H1 (cell line): ENCODE measurements around the gene SIGLEC11. TPM values are rescaled to one million over a fixed set of nuclear protein-coding genes. Genes with fewer than 3 reads are reported as not detected.

Source experiments
- CTCF ChIA-PET: fragments of 300-600 bp; sonication (Branson Sonifier 250); formaldehyde crosslinking; loops from one replicate; lab custom pipeline; 2021; ENCODE audit not compliant: partially characterized antibody; lab: Charles Lee
- POLR2A ChIA-PET: fragments of 300-600 bp; sonication (Branson Sonifier 250); formaldehyde crosslinking; loops from one replicate; lab custom pipeline; 2021; ENCODE audit warnings: inconsistent platforms; ENCODE audit not compliant: partially characterized antibody; lab: Charles Lee
- DNase-seq, 2 experiments: peaks; one replicate each; pipeline versions ENCODE4 v3.0.0 to v3.0.0-alpha.2; 2010 to 2022; ENCODE audit warnings: low spot score in 2 of 2, low read depth in 1 of 2, mixed read lengths in 1 of 2
- FAIRE-seq: peaks from 2 replicates; lab custom pipeline; 2011; peaks lifted over from hg19 to GRCh38; lab: Jason Lieb, UNC
- H2AFZ ChIP-seq: 2 replicates; pipeline ENCODE4 v1.8.1; 2012; ENCODE audit warnings: low read length, inconsistent platforms
- H2AK5ac ChIP-seq: 2 replicates; pipeline ENCODE4 v1.6.1; 2013; ENCODE audit warnings: low read depth, low read length
- H2BK120ac ChIP-seq: replicated peaks from 2 replicates; pipeline ENCODE3; 2013; ENCODE audit warnings: low read depth, low read length, inconsistent platforms
- H2BK12ac ChIP-seq: 2 replicates; pipeline ENCODE4 v1.6.1; 2013; ENCODE audit warnings: low read depth, low read length
- H2BK15ac ChIP-seq: 2 replicates; pipeline ENCODE4 v1.6.1; 2013; ENCODE audit warnings: low read length
- H2BK20ac ChIP-seq: 2 replicates; pipeline ENCODE4 v1.6.1; 2013; ENCODE audit warnings: low read length
- H2BK5ac ChIP-seq: 2 replicates; pipeline ENCODE4 v1.6.1; 2013; ENCODE audit warnings: low read depth, low read length
- H3K14ac ChIP-seq: 2 replicates; pipeline ENCODE4 v1.6.1; 2013; ENCODE audit warnings: inconsistent platforms; ENCODE audit not compliant: insufficient read length
- H3K18ac ChIP-seq: 2 replicates; pipeline ENCODE4 v1.6.1; 2013; ENCODE audit warnings: low read length; ENCODE audit errors: extremely low read depth
- H3K23ac ChIP-seq: 2 replicates; pipeline ENCODE4 v1.6.1; 2013; ENCODE audit warnings: inconsistent platforms; ENCODE audit not compliant: insufficient read length
- H3K23me2 ChIP-seq: 2 replicates; pipeline ENCODE4 v1.6.1; 2013; ENCODE audit warnings: low read depth, low read length
- H3K27ac ChIP-seq: 2 replicates; pipeline ENCODE4 v1.6.1; 2011; ENCODE audit warnings: low read depth, low read length, inconsistent platforms
- H3K27me3 ChIP-seq, 4 experiments: replicated peaks in 1 of 4; 1 replicate in 1 of 4; 2 replicates in 3 of 4; pipeline versions ENCODE4 v1.6.1 to v1.8.1; 2011 to 2013; ENCODE audit warnings: low read length in 3 of 4, mild to moderate bottlenecking in 3 of 4, inconsistent platforms in 2 of 4, mixed read lengths in 2 of 4, moderate library complexity in 1 of 4; ENCODE audit not compliant: control insufficient read depth in 3 of 4, insufficient read depth in 3 of 4; ENCODE audit errors: extremely low read depth in 1 of 4
- H3K36me3 ChIP-seq, 4 experiments: 2 replicates each; pipeline versions ENCODE4 v1.6.1 to v1.8.1; 2011 to 2013; ENCODE audit warnings: mild to moderate bottlenecking in 4 of 4, low read length in 3 of 4, moderate library complexity in 2 of 4, control low read depth in 1 of 4, inconsistent platforms in 1 of 4; ENCODE audit not compliant: insufficient read depth in 4 of 4, control insufficient read depth in 2 of 4
- H3K4ac ChIP-seq: replicated peaks from 2 replicates; pipeline ENCODE3; 2013; ENCODE audit warnings: low read length, low read depth, mixed read lengths, inconsistent platforms; ENCODE audit not compliant: insufficient read length
- H3K4me1 ChIP-seq, 4 experiments: replicated peaks in 1 of 4; 1 replicate in 1 of 4; 2 replicates in 3 of 4; pipeline versions ENCODE4 v1.6.1 to v1.8.1; 2011 to 2013; ENCODE audit warnings: low read length in 3 of 4, inconsistent platforms in 2 of 4, mixed read lengths in 1 of 4; ENCODE audit not compliant: insufficient read depth in 4 of 4, control insufficient read depth in 3 of 4
- H3K4me2 ChIP-seq, 2 experiments: 2 replicates each; pipeline versions ENCODE4 v1.6.1 to v1.8.1; 2011 to 2013; ENCODE audit warnings: low read depth in 2 of 2, low read length in 2 of 2, control low read depth in 1 of 2, inconsistent platforms in 1 of 2, mild to moderate bottlenecking in 1 of 2; ENCODE audit not compliant: insufficient read depth in 1 of 2
- H3K4me3 ChIP-seq, 4 experiments: fragments of 200-600, 300-600 bp in 1 of 4; sonication (generic), shearing (Covaris generic), sonication (Bioruptor Twin) in 1 of 4; 2 replicates each; pipeline versions ENCODE4 v1.5.1 to v1.8.1; 2011 to 2016; ENCODE audit warnings: low read length in 4 of 4, low read depth in 3 of 4, control low read depth in 2 of 4, inconsistent platforms in 2 of 4, mild to moderate bottlenecking in 2 of 4, mixed read lengths in 1 of 4, moderate library complexity in 1 of 4; ENCODE audit not compliant: insufficient read depth in 2 of 4; ENCODE audit errors: extremely low read depth in 1 of 4
- H3K56ac ChIP-seq: replicated peaks from 2 replicates; pipeline ENCODE3; 2013; ENCODE audit warnings: low read depth, mild to moderate bottlenecking, mixed read lengths, low read length, inconsistent platforms; ENCODE audit not compliant: insufficient read length
- H3K79me1 ChIP-seq: 2 replicates; pipeline ENCODE4 v1.6.1; 2013; ENCODE audit warnings: low read depth, low read length, control low read depth
- H3K79me2 ChIP-seq, 2 experiments: 2 replicates each; pipeline versions ENCODE4 v1.6.1 to v1.8.1; 2012 to 2013; ENCODE audit warnings: low read length in 2 of 2, mild to moderate bottlenecking in 2 of 2, inconsistent platforms in 1 of 2; ENCODE audit not compliant: insufficient read depth in 2 of 2, control insufficient read depth in 1 of 2
- H3K9ac ChIP-seq, 4 experiments: replicated peaks in 1 of 4; 1 replicate in 1 of 4; 2 replicates in 3 of 4; pipeline versions ENCODE4 v1.6.1 to v1.8.1; 2011 to 2013; ENCODE audit warnings: low read depth in 3 of 4, low read length in 3 of 4, control low read depth in 2 of 4, mild to moderate bottlenecking in 2 of 4, moderate library complexity in 2 of 4, inconsistent platforms in 1 of 4; ENCODE audit errors: extremely low read depth in 1 of 4
- H3K9me3 ChIP-seq, 2 experiments: 2 replicates each; pipeline versions ENCODE4 v1.6.1 to v1.8.1; 2012 to 2013; ENCODE audit warnings: mild to moderate bottlenecking in 2 of 2, moderate library complexity in 2 of 2, control low read depth in 1 of 2, inconsistent platforms in 1 of 2, low read depth in 1 of 2, low read length in 1 of 2, mixed read lengths in 1 of 2; ENCODE audit not compliant: insufficient read depth in 2 of 2
- H4K20me1 ChIP-seq, 2 experiments: replicated peaks in 1 of 2; 2 replicates each; pipeline versions ENCODE3 to v1.8.1; 2011 to 2013; ENCODE audit warnings: inconsistent platforms in 2 of 2, low read length in 2 of 2, mild to moderate bottlenecking in 1 of 2; ENCODE audit not compliant: insufficient read depth in 2 of 2, control insufficient read depth in 1 of 2
- H4K5ac ChIP-seq: 2 replicates; pipeline ENCODE4 v1.6.1; 2013; ENCODE audit warnings: low read length, low read depth, mixed read lengths, inconsistent platforms; ENCODE audit not compliant: insufficient read length
- H4K8ac ChIP-seq: 2 replicates; pipeline ENCODE4 v1.8.0; 2013; ENCODE audit warnings: mild to moderate bottlenecking, moderate library complexity, low read length, inconsistent platforms; ENCODE audit not compliant: insufficient read depth; ENCODE audit errors: extremely low read depth
- H4K91ac ChIP-seq: replicated peaks from 2 replicates; pipeline ENCODE3; 2013; ENCODE audit warnings: low read length, mixed read lengths, inconsistent platforms; ENCODE audit not compliant: insufficient read length
- BCL11A ChIP-seq, 2 experiments: IDR thresholded peaks; one replicate each; pipeline ENCODE4 v1.6.1; 2011; ENCODE audit warnings: low read depth in 2 of 2, low read length in 2 of 2, mild to moderate bottlenecking in 2 of 2
- CBX8 ChIP-seq: fragments of 300-800, 300-1000 bp; sonication (generic); IDR thresholded peaks from 2 replicates; pipeline ENCODE4 v1.7.1; 2016; ENCODE audit warnings: low read depth, low read length, borderline replicate concordance
- CEBPB ChIP-seq: IDR thresholded peaks from 2 replicates; pipeline ENCODE4 v1.6.1; 2012; ENCODE audit warnings: low read depth, low read length
- CHD2 ChIP-seq: IDR thresholded peaks from 2 replicates; pipeline ENCODE4 v1.6.1; 2012; ENCODE audit warnings: low read length, improper control_type of control experiment
- RAD21 ChIP-seq, 2 experiments: IDR thresholded peaks in 1 of 2; conservative IDR thresholded peaks in 1 of 2; 2 replicates each; pipeline ENCODE4 v1.6.1; 2011; ENCODE audit warnings: low read depth in 2 of 2, low read length in 2 of 2, improper control_type of control experiment in 1 of 2, inconsistent platforms in 1 of 2, mild to moderate bottlenecking in 1 of 2, moderate library complexity in 1 of 2
- RNF2 ChIP-seq: fragments of 200-900, 300-1000 bp; sonication (generic); IDR thresholded peaks from 2 replicates; pipeline ENCODE4 v1.7.1; 2016; ENCODE audit warnings: borderline replicate concordance, low read depth, mild to moderate bottlenecking, antibody characterized with exemption, low read length; ENCODE audit not compliant: poor library complexity, severe bottlenecking; ENCODE audit errors: missing control alignments
- SIRT6 ChIP-seq: IDR thresholded peaks from one replicate; pipeline ENCODE4 v1.7.1; 2012; ENCODE audit warnings: low read length, inconsistent platforms
- SP1 ChIP-seq: IDR thresholded peaks from 2 replicates; pipeline ENCODE4 v1.6.1; 2011; ENCODE audit warnings: low read depth, low read length
- SUZ12 ChIP-seq: fragments of 200-600 bp; sonication (generic); IDR thresholded peaks from 2 replicates; pipeline ENCODE4 v1.6.1; 2012; ENCODE audit warnings: mild to moderate bottlenecking, inconsistent platforms, low read length, moderate library complexity, mixed read lengths
- WGBS, 2 experiments: shearing (Covaris generic) in 1 of 2; methylation state at CpG; one replicate each; pipeline versions ENCODE4 v1.1.6 to v1.1.7; 2013 to 2015; ENCODE audit warnings: low lambda C conversion rate in 2 of 2, mixed read lengths in 2 of 2, inconsistent platforms in 1 of 2, low coverage in 1 of 2, missing lambda C conversion rate in 1 of 2; ENCODE audit not compliant: insufficient replicate concordance in 2 of 2, insufficient coverage in 1 of 2, insufficient read length in 1 of 2; ENCODE audit errors: extremely low coverage in 1 of 2, missing lambda C conversion rate in 1 of 2; 5-methylcytosine and 5-hydroxymethylcytosine counted together
- polyA plus RNA-seq, 7 experiments: library from polyadenylated mRNA; depleted of rRNA in 3 of 7; stranded (reverse) in 5 of 7; unstranded in 2 of 7; fragments of >200 nt in 5 of 7; fragments of 200-250 nt in 2 of 7; gene quantifications; 1 replicate in 5 of 7; 2 replicates in 1 of 7; 4 replicates in 1 of 7; pipeline versions ENCODE4 v1.2.1 to v1.2.3, GENCODE V29; 2011 to 2013; ENCODE audit warnings: missing spikeins in 2 of 7, mixed read lengths in 2 of 7
- total RNA-seq: library from RNA; stranded (reverse); fragmentation: NEBNext Ultra II Directional; extraction: Animal tissue kit (Norgen Biotek cat#: 25700); gene quantifications from 2 replicates; pipeline ENCODE4 v1.2.1, GENCODE V29; 2021
- TF ChIP-seq, protein P1 (sequence below): IDR thresholded peaks from 2 replicates; pipeline ENCODE4 v1.6.1; 2012; ENCODE audit warnings: low read length, inconsistent platforms

SIGLEC11 gene
- total and polyA plus RNA-seq, 2 of the 8 experiments (the other 6 are each of a cell fraction or from before 2014, with no cell fraction given), result 0.18 TPM; not detected in 1

DNA sequence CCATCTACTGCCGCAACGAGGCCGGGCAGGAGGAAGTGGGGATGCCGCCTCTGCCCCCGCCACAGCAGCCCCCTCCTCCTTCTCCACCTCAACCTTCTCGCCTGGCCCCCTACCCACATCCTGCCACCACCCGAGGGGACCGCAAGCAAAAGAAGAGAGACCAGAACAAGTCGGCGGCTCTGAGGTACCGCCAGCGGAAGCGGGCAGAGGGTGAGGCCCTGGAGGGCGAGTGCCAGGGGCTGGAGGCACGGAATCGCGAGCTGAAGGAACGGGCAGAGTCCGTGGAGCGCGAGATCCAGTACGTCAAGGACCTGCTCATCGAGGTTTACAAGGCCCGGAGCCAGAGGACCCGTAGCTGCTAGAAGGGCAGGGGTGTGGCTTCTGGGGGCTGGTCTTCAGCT, 28.2 kb downstream of the SIGLEC11 start:
- Histone ChIP-seq H3K4me2 (no peak overlapping the region), H3K23me2 (peaks cover 9% of the 10 kb centered on the region), H3K14ac (no peak overlapping the region), H3K27me3 (no peaks in the 10 kb centered on the region), H2BK20ac (no peak overlapping the region), H2BK12ac (no peak overlapping the region), H3K27ac (no peak overlapping the region), H4K91ac (no peak overlapping the region), H3K79me1 (peaks cover 3% of the 10 kb centered on the region; the same call in 1 of the 2 replicates), H4K20me1 (no peaks in the 10 kb centered on the region), H2AFZ (no peak overlapping the region), H3K36me3 (peaks cover 0 to 1% (median under 1%) of the 10 kb centered on the region in 4 experiments; a peak in 5 of 8 replicates), H3K9me3 (no peaks in the 10 kb centered on the region), H3K4ac (no peak overlapping the region), H2BK5ac (no peak overlapping the region), H3K4me1 (peaks cover 0 to 2% (median under 1%) of the 10 kb centered on the region in 4 experiments; a peak in 3 of 7 replicates), H3K79me2 (peaks cover 5 to 14% of the 10 kb centered on the region in 2 experiments), H4K5ac (no peak overlapping the region), H3K9ac (no peak overlapping the region), H3K18ac (no peak overlapping the region), H2AK5ac (no peak overlapping the region), H2BK120ac (no peak overlapping the region), H3K4me3 (no peak overlapping the region), H2BK15ac (no peak overlapping the region), H4K8ac (no peak overlapping the region), H3K23ac (no peak overlapping the region), H3K56ac (no peak overlapping the region)
- ChIA-PET CTCF (interaction anchor here (1.0 to 1.6 kb wide), 2 partner anchors 45 to 51 kb away, joined by 3 to 14 read pairs; no protein-coding TSS in a partner anchor), POLR2A (interaction anchor here (0.8 to 4.1 kb wide), 8 partner anchors 8 to 52 kb away, joined by 4 to 36 read pairs (median 6); no protein-coding TSS in a partner anchor)
- DNase-seq (no peak), FAIRE-seq (no peak)
- no peak for TF ChIP-seq RNF2
- TF ChIP-seq, protein P1, sequence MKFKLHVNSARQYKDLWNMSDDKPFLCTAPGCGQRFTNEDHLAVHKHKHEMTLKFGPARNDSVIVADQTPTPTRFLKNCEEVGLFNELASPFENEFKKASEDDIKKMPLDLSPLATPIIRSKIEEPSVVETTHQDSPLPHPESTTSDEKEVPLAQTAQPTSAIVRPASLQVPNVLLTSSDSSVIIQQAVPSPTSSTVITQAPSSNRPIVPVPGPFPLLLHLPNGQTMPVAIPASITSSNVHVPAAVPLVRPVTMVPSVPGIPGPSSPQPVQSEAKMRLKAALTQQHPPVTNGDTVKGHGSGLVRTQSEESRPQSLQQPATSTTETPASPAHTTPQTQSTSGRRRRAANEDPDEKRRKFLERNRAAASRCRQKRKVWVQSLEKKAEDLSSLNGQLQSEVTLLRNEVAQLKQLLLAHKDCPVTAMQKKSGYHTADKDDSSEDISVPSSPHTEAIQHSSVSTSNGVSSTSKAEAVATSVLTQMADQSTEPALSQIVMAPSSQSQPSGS, result no peak
- no peak for TF ChIP-seq BCL11A (IDR thresholded peaks at IDR 0.05; ENCODE audit: low read depth in 2 of 2, low read length in 2 of 2)
- no peak for TF ChIP-seq CBX8
- no peak for TF ChIP-seq SIRT6
- no peak for TF ChIP-seq CEBPB
- TF ChIP-seq SP1, result no peak
- TF ChIP-seq CHD2, result no peak
- no peak for TF ChIP-seq SUZ12
- TF ChIP-seq RAD21 (IDR thresholded peaks at IDR 0.05 in 1 of 2, conservative IDR thresholded peaks at IDR 0.05 in 1 of 2; ENCODE audit: low read depth in 2 of 2, low read length in 2 of 2), result no peak
- WGBS, 2 experiments, result 89% methylated on average over 18 of the region's 25 CpGs; no CpG with 5 or more reads in 1 of the 2 experiments
